ENCODE measurements around the gene ISLR2. TPM values are rescaled to one million over a fixed set of nuclear protein-coding genes. Genes with fewer than 3 reads are reported as not detected.
A peak's percentile ranks its signal among the peaks of the same experiment; 100 is the strongest.
"Not testable (repeated sequence)": the region's sequence is repeated elsewhere in the genome, so short reads cannot be mapped to it uniquely, and the experiment has no call there.

Gene ISLR2
- total RNA-seq, 1 donor from 2014 or later = 1.0 TPM

GRCh38 chr15:74108611-74109010, 21.8 kb upstream of the ISLR2 start:
- H3K27me3 ChIP-seq (ENCODE audit: control insufficient read depth, insufficient read depth, low read length); H3K36me3 ChIP-seq (ENCODE audit: control insufficient read depth, insufficient read depth, low read length); H3K4me3 ChIP-seq (ENCODE audit: low read depth, low read length); DNase-seq (ENCODE audit: low read depth): not testable (repeated sequence)
- TF ChIP-seq, protein P1, sequence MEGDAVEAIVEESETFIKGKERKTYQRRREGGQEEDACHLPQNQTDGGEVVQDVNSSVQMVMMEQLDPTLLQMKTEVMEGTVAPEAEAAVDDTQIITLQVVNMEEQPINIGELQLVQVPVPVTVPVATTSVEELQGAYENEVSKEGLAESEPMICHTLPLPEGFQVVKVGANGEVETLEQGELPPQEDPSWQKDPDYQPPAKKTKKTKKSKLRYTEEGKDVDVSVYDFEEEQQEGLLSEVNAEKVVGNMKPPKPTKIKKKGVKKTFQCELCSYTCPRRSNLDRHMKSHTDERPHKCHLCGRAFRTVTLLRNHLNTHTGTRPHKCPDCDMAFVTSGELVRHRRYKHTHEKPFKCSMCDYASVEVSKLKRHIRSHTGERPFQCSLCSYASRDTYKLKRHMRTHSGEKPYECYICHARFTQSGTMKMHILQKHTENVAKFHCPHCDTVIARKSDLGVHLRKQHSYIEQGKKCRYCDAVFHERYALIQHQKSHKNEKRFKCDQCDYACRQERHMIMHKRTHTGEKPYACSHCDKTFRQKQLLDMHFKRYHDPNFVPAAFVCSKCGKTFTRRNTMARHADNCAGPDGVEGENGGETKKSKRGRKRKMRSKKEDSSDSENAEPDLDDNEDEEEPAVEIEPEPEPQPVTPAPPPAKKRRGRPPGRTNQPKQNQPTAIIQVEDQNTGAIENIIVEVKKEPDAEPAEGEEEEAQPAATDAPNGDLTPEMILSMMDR (IDR thresholded peaks at IDR 0.05; ENCODE audit: insufficient read depth, low read length, poor library complexity, severe bottlenecking) = peak; percentile 23

- TF ChIP-seq, protein P1 (IDR thresholded peaks at IDR 0.05; ENCODE audit: insufficient read depth, low read length, poor library complexity, severe bottlenecking) = no peak
- Histone ChIP-seq H3K36me3 (ENCODE audit: control insufficient read depth, insufficient read depth, low read length) (no peaks in the 10 kb centered on the region), H3K4me3 (ENCODE audit: low read depth, low read length) (no peak overlapping the region), H3K27me3 (ENCODE audit: control insufficient read depth, insufficient read depth, low read length) (no peaks in the 10 kb centered on the region)
- no peak for DNase-seq (ENCODE audit: low read depth)
Observed at GRCh38 chr15:74109713-74110112, 20.7 kb upstream of the ISLR2 start.

DNA sequence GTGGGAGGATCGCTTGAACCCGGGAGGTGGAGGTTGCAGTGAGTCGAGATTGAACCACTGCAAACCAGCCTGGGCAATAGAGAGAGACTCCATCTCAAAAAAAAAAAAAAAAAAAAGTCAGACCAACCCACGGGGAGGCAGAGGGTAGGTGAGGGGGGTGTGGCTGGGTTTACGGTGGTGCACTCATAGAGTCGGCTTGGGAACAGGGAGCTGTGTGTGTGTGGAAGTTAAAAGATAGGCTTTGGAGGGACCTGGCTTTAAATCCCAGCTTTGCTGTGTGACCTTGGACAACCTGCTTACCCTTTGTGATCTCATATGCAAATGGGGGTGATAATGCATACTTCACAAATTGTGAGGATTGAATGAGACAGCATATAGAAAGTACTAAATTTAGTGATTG, 10.0 kb upstream of the ISLR2 start:
- peaks cover 39% of the 10 kb centered on the region for H3K27me3 ChIP-seq (ENCODE audit: control insufficient read depth, insufficient read depth, low read length)

DNA sequence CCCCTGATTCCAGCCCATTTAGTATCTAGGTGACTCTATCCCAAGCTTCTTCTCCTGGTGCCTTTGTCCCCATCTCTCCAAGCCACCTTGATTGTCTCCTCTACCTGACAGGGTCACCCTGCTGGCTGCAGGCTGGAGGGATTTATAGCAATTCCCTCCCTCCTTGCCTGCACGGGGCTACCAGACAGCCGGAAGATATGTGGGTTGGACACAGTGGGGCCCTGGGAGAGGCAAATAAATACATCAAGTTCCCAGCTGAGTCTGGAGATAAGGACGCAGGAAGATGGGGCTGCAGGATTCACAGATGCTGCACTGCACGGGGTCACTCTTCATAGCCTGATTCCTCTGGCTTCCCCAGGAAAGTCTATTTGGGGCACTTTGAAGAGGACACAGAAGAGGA, 9.3 kb upstream of the ISLR2 start:
- no peak for DNase-seq (ENCODE audit: low read depth)
- H3K27me3 ChIP-seq (ENCODE audit: control insufficient read depth, insufficient read depth, low read length) = peaks cover 41% of the 10 kb centered on the region

More for the DNA sequence above, 10.0 kb upstream of the ISLR2 start:
- no peak for DNase-seq (ENCODE audit: low read depth)
- no peaks in the 10 kb centered on the region for H3K36me3 ChIP-seq (ENCODE audit: control insufficient read depth, insufficient read depth, low read length)
- H3K4me3 ChIP-seq (ENCODE audit: low read depth, low read length) = no peak overlapping the region
- TF ChIP-seq, protein P1 (IDR thresholded peaks at IDR 0.05; ENCODE audit: insufficient read depth, low read length, poor library complexity, severe bottlenecking) = no peak

GRCh38 chr15:74121858-74122257, 8.5 kb upstream of the ISLR2 start:
- TF ChIP-seq, protein P1 (IDR thresholded peaks at IDR 0.05; ENCODE audit: insufficient read depth, low read length, poor library complexity, severe bottlenecking) = no peak
- H3K36me3 ChIP-seq (ENCODE audit: control insufficient read depth, insufficient read depth, low read length) = no peaks in the 10 kb centered on the region
- no peak overlapping the region for H3K4me3 ChIP-seq (ENCODE audit: low read depth, low read length)
- no peak for DNase-seq (ENCODE audit: low read depth)
- H3K27me3 ChIP-seq (ENCODE audit: control insufficient read depth, insufficient read depth, low read length) = peaks cover 44% of the 10 kb centered on the region

More for the DNA sequence above, 9.3 kb upstream of the ISLR2 start:
- no peaks in the 10 kb centered on the region for H3K36me3 ChIP-seq (ENCODE audit: control insufficient read depth, insufficient read depth, low read length)
- TF ChIP-seq, protein P1 (IDR thresholded peaks at IDR 0.05; ENCODE audit: insufficient read depth, low read length, poor library complexity, severe bottlenecking) = no peak
- no peak overlapping the region for H3K4me3 ChIP-seq (ENCODE audit: low read depth, low read length)

- Histone ChIP-seq H3K27me3 (ENCODE audit: control insufficient read depth, insufficient read depth, low read length) (peaks cover 50% of the 10 kb centered on the region), H3K4me3 (ENCODE audit: low read depth, low read length) (no peak overlapping the region), H3K36me3 (ENCODE audit: control insufficient read depth, insufficient read depth, low read length) (no peaks in the 10 kb centered on the region)
- no peak for DNase-seq (ENCODE audit: low read depth)
- TF ChIP-seq, protein P1 (IDR thresholded peaks at IDR 0.05; ENCODE audit: insufficient read depth, low read length, poor library complexity, severe bottlenecking) = no peak
Observed at GRCh38 chr15:74122403-74123130, 7.8 kb upstream of the ISLR2 start.
